Muscle of arm (tissue), 12 donors: ENCODE data around the gene RGCC. TPM values are rescaled to one million over a fixed set of nuclear protein-coding genes. Genes with fewer than 3 reads are reported as not detected.

Experiments used
- DNase-seq: peaks from one replicate; pipeline ENCODE4 v3.0.0-alpha.2; 2013
- polyA plus RNA-seq, 12 donors: library from polyadenylated mRNA; unstranded; fragments of 120-200 nt; gene quantifications; one replicate each; pipeline ENCODE4 v1.2.1, GENCODE V29; 2013; ENCODE audit not compliant: insufficient read length in 12 of 12

RGCC gene
- polyA plus RNA-seq, 12 donors: 17.0 to 91.9 (median 26.5) TPM; not detected in 1

DNA sequence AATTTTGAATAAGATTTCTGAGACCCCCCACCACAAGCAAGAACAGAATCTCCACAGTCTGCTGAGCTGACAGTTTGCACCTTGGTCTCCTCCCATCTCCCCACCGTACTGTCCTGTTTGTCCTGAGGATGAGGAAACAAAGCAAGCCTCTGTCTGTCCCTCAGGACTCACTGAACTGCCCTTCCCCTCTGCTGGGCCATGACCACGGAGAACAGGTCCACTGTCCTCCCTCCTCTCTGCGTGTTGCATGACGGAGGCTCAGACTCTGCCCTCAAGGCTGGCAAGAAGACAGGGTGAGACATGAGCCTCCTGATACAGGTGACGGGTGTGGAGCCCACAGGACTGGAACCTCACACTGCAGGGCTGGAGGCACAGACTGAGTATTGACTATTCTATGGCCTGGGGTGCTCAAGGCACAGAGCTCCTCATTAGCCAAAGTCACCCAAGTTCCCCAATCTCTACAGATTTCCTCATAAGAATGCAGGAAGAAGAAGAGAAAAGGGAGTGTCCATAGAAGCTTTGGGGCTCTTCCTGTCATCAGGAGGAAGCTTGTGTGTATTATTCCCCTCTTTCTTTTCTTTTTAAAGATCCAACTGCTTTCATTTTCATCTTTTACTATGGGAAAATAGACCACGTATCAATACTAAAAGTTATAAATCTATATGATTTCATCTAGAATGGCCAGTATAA lies 22.4 kb upstream of the RGCC start:
- DNase-seq: no peak

DNA sequence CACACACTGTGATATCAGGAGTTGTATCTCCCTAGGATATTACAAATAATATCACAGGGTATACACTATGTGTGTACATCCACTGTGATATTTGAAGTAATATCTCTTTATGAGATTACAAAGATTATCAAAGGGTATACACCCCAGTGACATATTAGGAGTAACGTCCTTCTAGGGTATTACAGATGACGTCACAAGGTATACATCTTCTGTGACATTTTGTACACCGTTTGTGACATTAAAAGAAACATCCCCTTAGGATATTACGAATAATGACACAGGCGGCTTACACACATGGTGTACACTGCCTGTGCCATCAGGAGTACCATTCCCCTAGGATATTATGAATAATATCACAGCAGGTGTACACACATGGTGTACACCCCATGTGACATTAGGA lies 13.4 kb upstream of the RGCC start:
- DNase-seq: no peak

DNA sequence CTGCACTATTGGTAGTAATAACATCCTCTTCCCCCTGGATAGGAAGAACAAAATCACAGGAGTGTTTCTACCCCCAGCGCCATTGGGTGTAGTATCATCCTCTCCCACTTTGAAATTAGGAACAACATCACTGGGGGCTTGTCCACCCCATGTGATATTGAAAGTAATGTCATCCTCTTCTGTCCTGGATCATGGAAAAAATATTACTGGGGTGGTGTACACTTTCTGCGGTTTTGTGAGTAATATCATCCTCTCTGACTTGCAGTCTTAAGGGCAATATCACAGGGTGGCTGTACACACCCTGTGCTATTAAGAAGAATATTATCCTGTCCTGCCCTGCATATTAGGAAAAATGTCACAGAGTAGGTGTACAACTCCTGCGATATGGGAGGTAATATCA lies 4.9 kb upstream of the RGCC start:
- DNase-seq: no peak

DNA sequence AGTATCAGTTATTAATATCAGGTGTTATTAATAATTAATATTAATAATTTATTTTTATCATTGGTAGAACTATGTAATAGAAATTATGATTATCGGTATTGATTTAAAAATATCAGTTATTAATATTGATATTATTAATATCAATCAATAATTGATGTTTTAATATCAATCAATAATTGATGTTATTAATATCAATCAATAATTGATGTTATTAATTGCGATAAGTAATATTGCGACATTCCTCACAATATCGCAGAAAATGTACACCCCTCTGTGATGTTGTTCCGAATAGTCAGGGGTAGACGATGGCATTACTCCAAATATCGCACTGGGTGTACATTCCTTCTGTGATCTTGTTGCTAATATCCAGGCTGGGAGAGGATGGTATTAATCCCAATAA lies 3.7 kb upstream of the RGCC start:
- DNase-seq: no peak

DNA sequence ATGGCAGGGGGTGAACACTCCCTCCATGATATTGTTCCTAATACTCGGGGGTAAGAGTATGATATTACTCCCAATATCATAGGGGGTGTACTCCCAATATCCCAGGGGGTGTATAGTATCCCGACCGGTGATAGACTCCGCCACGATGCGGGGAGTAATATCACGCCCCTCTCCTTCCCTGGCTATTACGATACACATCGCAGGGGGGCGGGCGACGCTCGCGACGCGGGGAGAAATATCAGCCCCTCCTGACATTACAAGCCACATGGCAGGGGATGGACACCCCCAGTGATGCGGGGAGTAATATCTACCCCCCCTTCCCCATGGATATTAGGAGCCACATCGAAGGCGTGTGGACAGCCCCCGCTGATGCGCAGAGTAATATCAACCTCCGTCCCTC lies 3.2 kb upstream of the RGCC start:
- DNase-seq: no peak

DNA sequence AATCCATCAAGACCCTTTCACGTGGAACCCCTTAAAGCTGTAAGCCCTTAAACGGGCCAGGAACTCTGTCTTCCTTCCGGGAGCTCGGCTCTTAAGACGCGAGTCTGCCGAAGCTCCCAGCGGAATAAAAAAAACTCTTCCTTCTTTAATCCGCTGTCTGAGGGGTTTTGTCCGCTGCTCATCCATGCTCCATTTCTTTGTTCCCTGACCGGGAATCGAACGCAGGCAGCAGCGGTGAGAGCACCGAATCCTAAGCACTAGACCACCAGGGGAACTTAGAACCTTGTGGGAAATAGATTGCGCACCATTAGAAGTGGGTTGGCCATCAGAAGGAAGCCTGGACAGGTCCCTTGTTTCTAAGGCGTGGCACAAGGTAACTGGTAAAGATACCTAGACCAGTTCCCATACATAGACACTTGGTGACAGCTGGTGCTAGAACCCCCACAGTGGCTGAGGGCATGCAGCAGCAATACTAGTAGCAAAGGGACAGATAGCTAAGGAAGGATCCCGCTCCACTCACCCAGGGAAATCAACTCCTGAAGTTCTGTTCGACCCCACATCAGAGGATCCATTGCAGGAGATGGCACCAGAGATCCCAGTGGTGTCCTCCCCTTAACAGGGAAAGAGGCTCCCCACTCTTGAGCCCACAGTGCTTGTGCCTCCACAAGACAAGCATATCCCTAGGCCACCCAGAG lies 1.5 kb upstream of the RGCC start:
- DNase-seq: no peak

DNA sequence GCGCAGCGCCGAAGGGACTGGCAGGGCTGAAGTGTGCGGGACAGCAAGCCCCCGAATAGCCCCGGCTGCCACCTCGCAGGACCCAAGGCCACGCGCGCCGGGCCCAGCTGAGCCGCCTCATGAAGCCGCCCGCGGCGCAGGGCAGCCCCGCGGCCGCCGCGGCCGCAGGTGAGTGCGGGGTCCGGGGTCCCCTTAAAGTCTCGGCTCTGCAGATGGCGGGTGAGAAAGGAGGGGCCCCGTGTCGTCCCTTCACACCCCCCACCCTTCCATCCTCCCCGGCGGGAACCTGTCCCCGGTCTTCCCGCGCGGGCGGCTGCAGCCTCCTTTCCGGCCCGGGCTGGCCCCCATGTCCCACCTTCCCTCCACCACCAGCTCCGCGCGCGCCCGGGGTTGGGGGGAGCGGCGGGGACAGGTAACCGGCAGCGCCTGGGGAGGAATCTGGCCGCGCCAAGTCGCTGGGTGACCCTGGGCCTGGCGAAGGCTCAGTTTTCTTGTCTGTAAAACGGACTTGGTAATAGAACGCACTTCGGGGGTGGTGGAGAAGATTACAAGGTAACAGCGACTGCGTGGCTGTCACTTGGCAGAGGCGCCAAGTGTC lies 338 bp downstream of the RGCC start:
- DNase-seq: no peak

DNA sequence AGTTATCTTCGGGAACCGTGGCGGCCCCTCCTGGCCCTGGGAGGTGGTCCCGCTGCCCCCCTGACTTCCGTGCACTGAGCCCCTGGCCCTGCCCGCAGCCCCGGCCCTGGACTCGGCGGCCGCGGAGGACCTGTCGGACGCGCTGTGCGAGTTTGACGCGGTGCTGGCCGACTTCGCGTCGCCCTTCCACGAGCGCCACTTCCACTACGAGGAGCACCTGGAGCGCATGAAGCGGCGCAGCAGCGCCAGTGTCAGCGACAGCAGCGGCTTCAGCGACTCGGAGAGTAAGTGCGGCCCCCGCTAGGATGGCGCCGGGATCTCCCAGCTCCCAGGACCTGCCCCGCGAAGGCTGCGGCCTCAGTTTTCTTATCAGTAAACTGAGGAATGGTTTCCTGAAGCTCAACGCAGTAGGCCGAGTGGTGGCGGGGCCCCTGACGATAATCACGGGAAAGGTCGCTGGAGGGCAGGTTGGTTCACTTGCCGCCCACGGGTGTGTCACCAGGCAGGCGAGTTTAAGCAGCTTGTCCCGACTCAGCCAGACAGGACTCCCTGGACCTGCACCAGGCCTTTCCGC lies 924 bp downstream of the RGCC start:
- peak; percentile 45 for DNase-seq

DNA sequence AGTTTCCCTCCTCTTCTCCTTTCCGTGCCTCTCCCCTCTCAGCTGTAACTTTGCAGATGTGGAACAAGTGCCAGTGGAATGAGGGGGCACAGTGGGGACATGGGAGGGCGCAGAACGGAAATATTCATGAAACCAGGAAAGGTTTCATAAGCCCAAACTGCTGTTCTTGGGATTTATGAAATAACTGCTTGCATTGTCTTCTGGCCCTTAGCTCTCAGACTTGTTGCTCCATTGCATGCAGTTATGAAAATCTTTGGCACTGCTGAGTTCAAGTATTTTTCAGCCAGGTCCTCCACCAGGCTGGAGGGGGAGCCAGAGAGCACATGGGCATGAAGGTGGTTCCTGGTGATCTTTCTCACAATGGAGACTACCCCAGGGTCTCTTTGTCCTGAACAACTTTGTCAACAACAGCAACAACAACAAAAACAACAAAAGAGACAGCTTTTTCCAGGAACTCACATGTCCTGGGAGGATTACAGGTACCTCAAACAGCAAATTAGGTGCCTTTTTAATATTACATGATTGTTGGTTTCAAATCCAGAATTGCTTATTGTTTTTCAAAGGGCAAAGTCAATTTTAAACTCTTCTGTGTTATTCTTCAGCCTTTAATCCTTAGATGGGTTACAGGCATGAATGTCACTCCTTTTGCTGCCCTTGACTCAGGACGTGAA lies 1.5 kb downstream of the RGCC start:
- DNase-seq: no peak

DNA sequence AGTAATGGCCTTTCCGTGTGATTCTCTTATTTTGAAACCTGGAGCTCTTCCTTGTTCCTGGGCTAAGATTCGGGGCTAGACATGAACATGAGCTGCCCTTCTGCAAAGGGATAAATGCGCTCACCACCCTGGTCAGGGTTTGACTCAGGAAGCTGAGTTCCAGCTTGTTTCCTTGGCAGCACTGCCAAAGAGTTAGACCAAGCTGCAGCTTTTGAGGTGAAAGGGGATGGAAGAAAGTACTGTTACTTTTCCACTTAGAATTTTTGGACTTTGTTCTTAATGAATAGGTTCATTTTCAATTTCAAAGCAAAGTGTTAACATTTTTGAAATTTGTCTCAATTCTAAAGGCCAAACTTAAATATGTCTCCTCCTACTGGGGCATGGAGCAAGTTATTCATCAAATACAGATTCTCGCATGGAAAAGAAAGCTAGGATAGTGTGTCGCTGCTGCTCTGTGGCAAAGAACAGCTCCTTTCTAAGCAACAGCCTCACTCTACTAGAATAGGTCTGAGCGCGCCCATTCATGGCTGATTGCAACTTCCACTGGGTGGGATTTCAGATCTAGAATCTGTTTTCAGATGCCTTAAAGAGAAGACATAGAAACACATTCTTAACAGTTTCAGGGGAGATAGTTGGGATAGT lies 2.2 kb downstream of the RGCC start:
- no peak for DNase-seq

DNA sequence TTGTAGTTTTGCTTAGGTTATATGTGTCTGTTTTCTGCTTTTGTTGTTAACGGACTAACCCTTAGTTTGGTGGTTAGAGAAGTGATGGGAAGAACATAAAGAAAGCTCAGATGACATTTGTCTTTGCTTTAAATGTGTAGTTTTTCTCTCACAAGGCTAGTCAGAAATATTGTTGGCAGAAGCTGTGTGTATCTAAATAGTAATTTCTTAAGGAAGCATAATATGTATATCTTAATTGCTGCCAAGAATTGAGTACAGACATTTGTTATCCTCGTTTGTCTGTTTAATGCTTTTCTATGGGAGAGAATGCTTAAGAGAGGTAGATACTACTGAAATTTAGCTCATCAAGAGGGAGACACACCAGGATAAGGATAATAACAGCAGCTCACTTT lies 2.7 kb downstream of the RGCC start:
- no peak for DNase-seq

DNA sequence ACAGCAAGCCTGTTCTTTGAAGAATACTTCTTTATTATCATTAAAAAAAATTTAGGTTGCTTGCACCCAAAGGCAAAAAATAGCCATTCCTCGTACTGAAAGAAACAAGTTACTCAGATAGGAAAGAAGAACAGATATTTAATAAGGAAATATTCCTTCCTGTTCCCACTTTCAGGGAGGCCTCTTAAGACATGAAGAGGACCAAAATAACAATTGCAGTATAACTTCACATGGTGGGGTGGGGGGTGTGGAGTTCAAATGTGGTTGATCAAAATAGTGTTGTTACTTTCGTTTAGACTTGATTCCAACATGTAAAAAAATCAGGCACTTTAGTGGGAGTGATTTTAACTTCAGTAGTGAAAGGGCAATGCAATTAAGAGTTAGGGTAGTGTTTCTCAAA lies 3.6 kb downstream of the RGCC start:
- no peak for DNase-seq

DNA sequence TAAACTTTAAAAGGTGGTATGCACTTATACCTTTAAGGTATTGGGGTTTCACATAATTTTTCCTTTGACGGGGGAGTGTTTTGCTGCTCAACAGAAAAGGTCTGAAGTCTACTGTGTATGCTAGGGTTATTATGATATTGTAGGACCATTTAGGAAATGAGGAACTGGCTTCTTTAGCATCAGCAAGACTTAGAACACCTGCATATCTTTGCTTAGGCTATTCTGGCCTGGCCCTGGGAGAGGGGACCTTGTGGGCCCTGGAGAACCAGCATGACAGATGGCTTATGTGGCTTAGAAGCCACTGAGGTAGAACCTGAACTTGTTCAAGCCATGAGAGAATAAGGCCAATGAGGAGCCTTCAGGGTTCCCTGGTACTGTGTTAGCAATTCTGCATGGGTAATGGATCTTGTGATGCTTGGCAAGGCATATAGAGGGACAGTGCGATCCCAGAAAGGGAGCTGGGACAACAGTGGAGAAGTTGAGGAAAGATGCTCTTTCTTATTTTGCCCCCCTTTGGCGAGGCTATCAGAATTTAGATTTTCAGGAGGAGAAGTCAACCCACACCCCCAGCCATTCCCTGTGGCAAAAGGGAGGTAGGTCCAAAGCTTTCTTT lies 4.3 kb downstream of the RGCC start:
- DNase-seq: no peak

DNA sequence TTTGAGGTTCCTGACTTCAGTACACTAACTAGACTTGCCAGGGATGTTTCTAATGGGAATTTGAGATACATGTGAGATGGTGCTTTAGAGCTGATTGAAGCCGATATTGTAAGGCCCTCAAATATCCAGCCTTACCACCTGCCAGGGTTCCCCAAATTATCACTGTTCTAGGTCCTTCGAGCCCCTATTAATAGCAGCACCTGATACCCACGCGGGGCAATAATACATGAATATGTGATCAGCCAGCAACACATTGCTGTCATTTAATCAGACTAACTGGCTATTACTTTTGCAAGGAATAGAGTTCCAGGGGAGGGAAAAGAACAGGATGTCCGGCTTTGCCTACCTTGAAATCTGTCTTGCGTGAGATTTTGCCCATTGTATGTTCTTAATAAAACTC lies 5.1 kb downstream of the RGCC start:
- no peak for DNase-seq

DNA sequence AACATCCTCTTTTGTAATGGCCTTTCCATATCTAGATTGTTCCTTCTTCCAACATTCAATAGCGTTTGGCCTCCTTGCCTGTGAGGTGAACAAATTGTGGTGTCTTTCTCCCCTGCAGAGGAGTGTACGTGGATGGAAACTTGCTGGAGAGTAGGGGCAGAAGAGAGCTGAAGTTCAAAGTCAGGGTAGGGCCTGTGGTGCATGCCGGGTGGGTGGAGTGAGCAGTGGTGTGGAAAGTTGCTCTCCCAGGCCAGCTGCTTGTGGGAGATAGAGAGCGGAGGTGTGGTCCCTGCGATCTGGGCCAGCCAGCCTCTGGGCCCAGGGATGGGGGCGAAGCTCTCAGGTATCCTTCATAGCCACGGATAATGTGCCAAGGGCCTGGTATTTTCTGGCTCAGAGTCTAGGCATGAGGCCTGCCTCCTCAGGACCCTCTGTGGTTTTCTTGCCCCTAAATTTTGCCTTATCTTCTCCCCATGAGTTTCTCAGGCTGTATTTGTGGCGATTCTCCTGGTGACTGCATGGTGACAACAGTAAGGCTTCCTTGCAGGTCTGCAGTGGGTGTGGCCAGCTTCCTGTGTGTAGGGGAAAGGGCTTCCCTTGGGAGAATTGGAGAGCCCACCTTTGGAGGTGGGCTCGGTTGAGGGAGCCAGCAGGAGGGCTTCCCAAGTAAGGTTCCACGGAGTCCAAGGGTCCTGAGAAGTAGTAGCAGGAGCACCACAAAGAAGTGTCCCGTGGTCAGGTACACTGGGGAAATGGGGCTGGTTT lies 6.7 kb downstream of the RGCC start:
- DNase-seq: no peak

DNA sequence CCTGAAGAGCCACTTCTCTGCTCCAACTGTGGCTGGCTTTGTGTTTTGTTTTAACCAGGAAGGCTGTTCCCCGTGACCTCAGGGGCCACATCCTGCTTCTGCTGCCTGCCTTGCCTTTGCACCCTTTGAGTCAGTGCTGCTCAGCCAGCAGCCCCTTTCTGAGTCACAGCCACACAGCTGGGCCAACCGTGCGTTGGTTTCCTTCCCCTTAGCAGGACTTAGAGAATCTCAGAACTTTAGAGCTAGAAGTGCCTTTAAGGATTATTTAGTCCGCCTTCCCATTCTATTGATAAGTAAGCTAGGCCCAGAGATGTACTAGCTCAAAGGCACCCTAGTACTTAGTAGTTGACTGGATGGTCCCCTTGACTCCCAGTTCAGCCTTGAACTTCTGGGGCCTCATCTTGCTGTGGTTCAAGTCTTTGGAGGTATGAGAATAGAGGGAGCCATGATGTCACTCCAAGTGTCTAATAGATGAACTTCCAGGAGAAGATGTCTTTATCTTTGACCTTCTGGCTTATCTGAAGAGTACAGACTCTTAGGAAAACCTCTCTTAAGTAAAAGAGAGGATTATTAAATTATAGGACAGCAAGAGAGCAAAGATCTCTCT lies 8.0 kb downstream of the RGCC start:
- no peak for DNase-seq

DNA sequence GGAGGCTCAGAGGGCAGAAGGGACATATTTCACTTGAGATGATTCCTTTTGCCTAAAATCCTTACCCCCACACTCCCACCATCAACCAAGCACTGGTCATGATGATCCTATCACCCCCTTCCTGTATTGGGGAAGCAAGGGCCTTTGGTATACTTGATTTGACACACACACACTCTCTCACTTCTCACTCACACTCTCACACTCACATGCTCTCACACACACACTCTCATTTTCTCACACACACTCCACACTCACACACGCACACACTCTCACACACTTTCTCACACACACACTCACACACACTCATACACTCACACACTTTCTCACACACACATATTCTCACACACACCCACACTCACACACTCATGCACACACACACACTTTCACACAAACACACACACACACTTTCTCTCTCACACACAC lies 8.6 kb downstream of the RGCC start:
- no peak for DNase-seq

DNA sequence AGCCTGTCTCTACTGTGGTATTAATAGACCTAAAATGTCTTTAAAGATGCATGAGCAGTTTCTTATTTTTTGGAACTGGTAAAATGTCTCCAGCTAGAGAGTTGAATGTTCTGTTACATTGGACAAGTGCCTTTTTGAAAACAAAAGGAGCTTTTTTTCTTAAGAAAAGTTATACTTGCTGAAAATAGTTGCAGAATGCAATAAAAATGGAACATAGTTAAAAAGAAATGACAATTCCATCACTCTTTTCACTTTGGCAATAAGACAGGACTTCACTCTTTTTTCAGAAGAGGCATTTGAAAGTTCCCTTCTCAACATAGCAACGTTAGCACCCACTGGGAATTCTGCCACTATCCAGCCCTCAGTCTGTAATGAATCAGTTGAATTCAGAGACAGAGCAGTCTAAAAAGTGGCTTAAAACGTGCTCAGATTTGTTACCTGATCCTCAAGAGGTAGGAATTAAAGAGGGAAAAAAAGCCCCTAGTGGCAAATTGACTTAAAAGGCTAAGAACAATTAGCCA lies 10.1 kb downstream of the RGCC start:
- no peak for DNase-seq

DNA sequence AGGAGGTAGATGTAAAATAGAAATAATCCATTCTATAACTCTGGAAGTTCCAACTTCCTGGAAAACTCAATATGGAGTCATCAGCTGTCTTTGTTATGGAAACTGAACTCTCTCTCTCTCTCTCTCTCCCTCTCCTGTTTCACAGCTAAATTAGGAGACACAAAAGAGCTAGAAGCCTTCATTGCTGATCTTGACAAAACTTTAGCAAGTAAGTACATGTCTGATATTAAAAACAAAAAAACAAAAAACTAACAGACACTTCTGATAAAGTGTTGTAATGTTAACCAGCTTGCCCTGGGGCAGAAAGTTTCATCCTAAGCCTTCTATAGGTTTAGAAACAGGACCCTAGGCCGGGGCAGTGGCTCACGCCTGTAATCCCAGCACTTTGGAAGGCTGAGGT lies 11.3 kb downstream of the RGCC start:
- no peak for DNase-seq

DNA sequence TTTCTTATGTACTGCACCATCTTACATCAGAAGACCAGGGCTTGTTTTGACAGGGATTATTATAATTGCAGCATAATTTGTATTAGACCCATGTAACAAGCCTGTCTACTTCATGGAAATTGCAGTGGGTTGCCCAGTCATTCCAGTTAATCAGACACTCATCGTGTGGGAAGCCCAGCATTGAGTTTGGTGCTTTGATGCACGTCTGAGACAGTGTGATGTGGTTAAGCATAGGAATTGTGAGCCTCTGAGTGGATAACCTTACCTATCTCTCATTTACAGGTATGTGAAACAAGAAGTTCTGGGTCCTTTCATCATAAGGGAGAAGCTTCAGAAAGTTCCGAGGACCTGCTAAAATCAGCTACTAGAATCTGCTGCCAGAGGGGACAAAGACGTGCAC lies 12.8 kb downstream of the RGCC start:
- no peak for DNase-seq
